B cell (primary cell): Measurements from ENCODE around the gene ITFG1. TPM values are rescaled to one million over a fixed set of nuclear protein-coding genes. Genes with fewer than 3 reads are reported as not detected.

ENCODE experiments used
- ATAC-seq: fragments of 200-7000 bp; cut with Tn5 transposase; one replicate; pipeline ENCODE4 v1.10.0; 2021; ENCODE audit warnings: low read depth, mild to moderate bottlenecking, moderate number of reproducible peaks, moderate library complexity
- CTCF ChIA-PET: fragments of 350-600 bp; sonication (Branson Sonifier 250); formaldehyde crosslinking; loops from one replicate; lab custom pipeline; 2021; ENCODE audit warnings: antibody characterized with exemption, inconsistent platforms; lab: Charles Lee
- POLR2A ChIA-PET: fragments of 350-600 bp; sonication (Branson Sonifier 250); formaldehyde crosslinking; loops from one replicate; lab custom pipeline; 2021; ENCODE audit warnings: antibody characterized with exemption; lab: Charles Lee
- DNase-seq: peaks from one replicate; pipeline ENCODE4 v3.0.0; 2013
- H2AFZ ChIP-seq: 2 replicates; pipeline ENCODE4 v1.6.1; 2012; ENCODE audit warnings: mild to moderate bottlenecking, low read depth, low read length; ENCODE audit not compliant: insufficient read depth, poor library complexity, severe bottlenecking
- H3K27ac ChIP-seq, 2 donors: 1 replicate in 1 of 2; 2 replicates in 1 of 2; pipeline ENCODE4 v1.5.1; 2012 to 2013; ENCODE audit warnings: low read length in 2 of 2, mild to moderate bottlenecking in 2 of 2, moderate library complexity in 1 of 2
- H3K27me3 ChIP-seq, 4 experiments: fragments of 200-600 bp in 1 of 4; sonication (generic) in 1 of 4; replicated peaks in 1 of 4; 1 replicate in 2 of 4; 2 replicates in 2 of 4; pipeline versions ENCODE4 v1.6.1 to v1.7.0; 2013 to 2016; ENCODE audit warnings: low read length in 3 of 4, mild to moderate bottlenecking in 2 of 4, mixed read lengths in 1 of 4, moderate library complexity in 1 of 4; ENCODE audit not compliant: insufficient read depth in 4 of 4, control insufficient read depth in 3 of 4; ENCODE audit errors: control extremely low read depth in 1 of 4
- H3K36me3 ChIP-seq, 2 experiments: replicated peaks in 1 of 2; 1 replicate in 1 of 2; 2 replicates in 1 of 2; pipeline versions ENCODE4 v1.6.1 to v1.7.1; 2013; ENCODE audit warnings: low read length in 1 of 2; ENCODE audit not compliant: insufficient read depth in 2 of 2, control insufficient read depth in 1 of 2; ENCODE audit errors: control extremely low read depth in 1 of 2, extremely low read depth in 1 of 2
- H3K4me1 ChIP-seq, 2 donors: fragments of 200-600 bp in 1 of 2; sonication (generic) in 1 of 2; 1 replicate in 1 of 2; 2 replicates in 1 of 2; pipeline versions ENCODE4 v1.5.1 to v1.6.1; 2013 to 2017; ENCODE audit warnings: low read length in 2 of 2; ENCODE audit not compliant: control insufficient read depth in 2 of 2, insufficient read depth in 2 of 2
- H3K4me2 ChIP-seq: replicated peaks from 2 replicates; pipeline ENCODE3; 2012; ENCODE audit warnings: mild to moderate bottlenecking, low read depth, low read length; ENCODE audit not compliant: poor library complexity, severe bottlenecking
- H3K4me3 ChIP-seq, 5 experiments: fragments of 200-600 bp in 1 of 5; sonication (generic) in 1 of 5; 1 replicate in 3 of 5; 2 replicates in 2 of 5; pipeline versions ENCODE4 v1.5.1 to v1.7.0; 2011 to 2016; ENCODE audit warnings: low read length in 4 of 5, mild to moderate bottlenecking in 4 of 5, low read depth in 2 of 5, control low read depth in 1 of 5, moderate library complexity in 1 of 5; ENCODE audit not compliant: insufficient read depth in 1 of 5; ENCODE audit errors: control extremely low read depth in 1 of 5, extremely low read depth in 1 of 5
- H3K79me2 ChIP-seq: fragments of 200-600 bp; sonication (generic); one replicate; pipeline ENCODE4 v1.6.0; 2016; ENCODE audit warnings: low read length; ENCODE audit not compliant: control insufficient read depth, insufficient read depth
- H3K9ac ChIP-seq: fragments of 200-600 bp; sonication (generic); 2 replicates; pipeline ENCODE4 v1.6.1; 2017; ENCODE audit warnings: mild to moderate bottlenecking, low read length, moderate library complexity
- H3K9me3 ChIP-seq, 3 donors: one replicate each; pipeline versions ENCODE4 v1.6.1 to v1.7.1; 2013; ENCODE audit warnings: low read length in 2 of 3; ENCODE audit not compliant: control insufficient read depth in 2 of 3, insufficient read depth in 1 of 3; ENCODE audit errors: control extremely low read depth in 1 of 3
- H4K20me1 ChIP-seq: 2 replicates; pipeline ENCODE4 v1.6.0; 2012; ENCODE audit warnings: mild to moderate bottlenecking, low read length; ENCODE audit not compliant: insufficient read depth, control insufficient read depth, poor library complexity, severe bottlenecking
- H3K27ac Mint-ChIP-seq: one replicate; pipeline ENCODE4 v1.8.0; 2021; ENCODE audit warnings: mixed read lengths
- H3K27me3 Mint-ChIP-seq: one replicate; pipeline ENCODE4 v1.8.0; 2021; ENCODE audit warnings: mixed read lengths
- H3K4me1 Mint-ChIP-seq: one replicate; pipeline ENCODE4 v1.8.0; 2021; ENCODE audit warnings: mixed read lengths
- H3K4me3 Mint-ChIP-seq: one replicate; pipeline ENCODE4 v1.8.0; 2021; ENCODE audit warnings: mixed read lengths
- H3K9me3 Mint-ChIP-seq: one replicate; pipeline ENCODE4 v1.8.0; 2022; ENCODE audit warnings: mixed read lengths; ENCODE audit not compliant: insufficient read depth
- EZH2 ChIP-seq: IDR thresholded peaks from 2 replicates; pipeline ENCODE4 v1.6.1; 2012; ENCODE audit warnings: borderline replicate concordance, low read depth, mild to moderate bottlenecking, moderate library complexity, low read length; ENCODE audit not compliant: insufficient read depth, poor library complexity, severe bottlenecking
- WGBS: methylation state at CpG from one replicate; pipeline ENCODE4 v1.1.5; 2013; ENCODE audit warnings: missing lambda C conversion rate; ENCODE audit not compliant: insufficient coverage; 5-methylcytosine and 5-hydroxymethylcytosine counted together
- intact Hi-C: fragments of 100-400 bp; cut with micrococcal nuclease; formaldehyde crosslinking; loops from one replicate; pipeline ENCODE4 v1.10.0; 2022
- polyA plus RNA-seq: library from polyadenylated mRNA; depleted of rRNA; stranded (reverse); fragments of >200 nt; gene quantifications from 2 replicates; pipeline ENCODE4 v1.2.3, GENCODE V29; 2012
- total RNA-seq, 2 donors: library from RNA; stranded (reverse); fragments of 120-200 nt in 1 of 2; gene quantifications; 1 replicate in 1 of 2; 2 replicates in 1 of 2; pipeline versions ENCODE4 v1.2.3 to v1.2.4, GENCODE V29; 2013 to 2022
- TF ChIP-seq, protein P1 (sequence below): fragments of 200-600 bp; IDR thresholded peaks from one replicate; pipeline ENCODE4 v1.8.0; 2022; ENCODE audit warnings: antibody characterized with exemption, mild to moderate bottlenecking

The ITFG1 gene
- total and polyA plus RNA-seq, 2 donors (not counting 1 experiment from before 2014, with no cell fraction given): 9.7 to 40.4 TPM

DNA sequence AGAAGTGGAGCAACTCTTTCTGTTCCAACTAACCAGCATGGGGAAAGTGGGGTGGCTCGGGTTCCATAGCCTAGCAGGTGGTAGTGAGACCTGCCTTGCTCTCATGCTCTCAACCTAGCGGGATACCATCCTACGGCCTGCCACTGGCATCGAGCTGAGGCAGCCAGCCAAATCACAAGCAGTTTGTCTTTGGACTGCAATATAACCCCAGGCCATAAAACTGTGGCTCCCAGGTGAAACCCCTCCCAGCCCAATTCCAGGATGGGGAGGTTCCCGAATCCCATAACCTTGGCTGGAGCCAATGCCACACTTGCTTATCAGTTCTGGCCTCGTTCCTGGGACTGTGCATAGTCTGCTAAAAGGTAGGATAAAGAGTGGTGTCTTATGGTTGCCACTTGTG is 161.3 kb downstream of the ITFG1 start:
- H3K27ac ChIP-seq: no peak overlapping the region
- no peak for ATAC-seq
- no peak overlapping the region for H3K9ac ChIP-seq
- peaks cover 9 to 32% of the 10 kb centered on the region in 2 experiments for H3K36me3 ChIP-seq
- TF ChIP-seq, protein P1, sequence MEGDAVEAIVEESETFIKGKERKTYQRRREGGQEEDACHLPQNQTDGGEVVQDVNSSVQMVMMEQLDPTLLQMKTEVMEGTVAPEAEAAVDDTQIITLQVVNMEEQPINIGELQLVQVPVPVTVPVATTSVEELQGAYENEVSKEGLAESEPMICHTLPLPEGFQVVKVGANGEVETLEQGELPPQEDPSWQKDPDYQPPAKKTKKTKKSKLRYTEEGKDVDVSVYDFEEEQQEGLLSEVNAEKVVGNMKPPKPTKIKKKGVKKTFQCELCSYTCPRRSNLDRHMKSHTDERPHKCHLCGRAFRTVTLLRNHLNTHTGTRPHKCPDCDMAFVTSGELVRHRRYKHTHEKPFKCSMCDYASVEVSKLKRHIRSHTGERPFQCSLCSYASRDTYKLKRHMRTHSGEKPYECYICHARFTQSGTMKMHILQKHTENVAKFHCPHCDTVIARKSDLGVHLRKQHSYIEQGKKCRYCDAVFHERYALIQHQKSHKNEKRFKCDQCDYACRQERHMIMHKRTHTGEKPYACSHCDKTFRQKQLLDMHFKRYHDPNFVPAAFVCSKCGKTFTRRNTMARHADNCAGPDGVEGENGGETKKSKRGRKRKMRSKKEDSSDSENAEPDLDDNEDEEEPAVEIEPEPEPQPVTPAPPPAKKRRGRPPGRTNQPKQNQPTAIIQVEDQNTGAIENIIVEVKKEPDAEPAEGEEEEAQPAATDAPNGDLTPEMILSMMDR: no peak
- no peak for TF ChIP-seq EZH2
- no peak overlapping the region for H2AFZ ChIP-seq
- no peaks in the 10 kb centered on the region for H4K20me1 ChIP-seq
- no peaks in the 10 kb centered on the region for H3K27me3 ChIP-seq
- WGBS: 94% methylated on average over 5 of the region's 6 CpGs
- H3K4me3 ChIP-seq: no peak overlapping the region
- no peak overlapping the region for H3K4me2 ChIP-seq
- ChIA-PET POLR2A (no interaction called here), CTCF (no interaction called here)
- no peaks in the 10 kb centered on the region for H3K79me2 ChIP-seq
- Mint-ChIP-seq H3K4me1 (no peaks in the 10 kb centered on the region), H3K4me3 (no peak overlapping the region), H3K27me3 (no peaks in the 10 kb centered on the region), H3K9me3 (peaks cover 4% of the 10 kb centered on the region), H3K27ac (no peak overlapping the region)
- DNase-seq: no peak
- no peaks in the 10 kb centered on the region for H3K4me1 ChIP-seq
- H3K9me3 ChIP-seq: peaks cover 0 to 13% (median 1%) of the 10 kb centered on the region in 3 donors
- intact Hi-C loops: no loop called here

GRCh38 chr16:47284999-47285398 is 175.9 kb downstream of the ITFG1 start:
- Histone ChIP-seq H3K4me2 (no peak overlapping the region), H3K9ac (no peak overlapping the region), H3K27me3 (no peaks in the 10 kb centered on the region), H3K4me3 (no peak overlapping the region), H3K4me1 (no peaks in the 10 kb centered on the region), H2AFZ (no peak overlapping the region), H3K79me2 (no peaks in the 10 kb centered on the region), H3K36me3 (peaks cover 0 to 9% of the 10 kb centered on the region in 2 experiments), H3K9me3 (peaks cover 6 to 10% (median 8%) of the 10 kb centered on the region in 3 donors), H3K27ac (no peak overlapping the region), H4K20me1 (no peaks in the 10 kb centered on the region)
- H3K4me1 Mint-ChIP-seq: no peaks in the 10 kb centered on the region
- peaks cover 1% of the 10 kb centered on the region for H3K9me3 Mint-ChIP-seq
- ChIA-PET CTCF (no interaction called here), POLR2A (no interaction called here)
- DNase-seq: no peak
- TF ChIP-seq, protein P1: no peak
- no peak for TF ChIP-seq EZH2
- intact Hi-C loops: no loop called here
- no peak overlapping the region for H3K27ac Mint-ChIP-seq
- no CpG with 5 or more reads among the region's 5 CpGs for WGBS
- H3K4me3 Mint-ChIP-seq: no peak overlapping the region
- no peaks in the 10 kb centered on the region for H3K27me3 Mint-ChIP-seq
- no peak for ATAC-seq
